ENCODE measurements around the gene ACOT11. TPM values are rescaled to one million over a fixed set of nuclear protein-coding genes. Genes with fewer than 3 reads are reported as not detected.

The ACOT11 gene
- total and polyA plus RNA-seq, 4 experiments from 2014 or later = 0.64 to 1.00 TPM; not detected in 2

- Mint-ChIP-seq H3K27me3 (peaks cover 11 to 12% of the 10 kb centered on the region in 2 donors), H3K9me3 (peaks cover 0 to 8% (median 0%) of the 10 kb centered on the region in 8 donors), H3K4me1 (no peaks in the 10 kb centered on the region), H3K27ac (no peak overlapping the region), H3K4me3 (no peak overlapping the region), H3K36me3 (no peaks in the 10 kb centered on the region)
- Histone ChIP-seq H3K9me3 (ENCODE audit: control insufficient read depth in 1 of 2, low read length in 2 of 2) (no peaks in the 10 kb centered on the region), H3K4me3 (ENCODE audit: low read length in 2 of 2) (no peak overlapping the region), H3K36me3 (ENCODE audit: insufficient read depth, low read length) (no peaks in the 10 kb centered on the region), H3K4me1 (ENCODE audit: insufficient read depth, low read length) (no peaks in the 10 kb centered on the region), H3K27ac (ENCODE audit: low read depth, low read length) (no peak overlapping the region), H3K27me3 (ENCODE audit: insufficient read depth, low read length) (no peaks in the 10 kb centered on the region)
- intact Hi-C loops (cut with micrococcal nuclease) = no loop called here
- POLR2A ChIA-PET (ENCODE audit: partially characterized antibody) = no interaction called here
- CTCF ChIA-PET (ENCODE audit: partially characterized antibody) = interaction anchor here (0.6 kb wide), 1 partner anchor 26 kb away, joined by 3 read pairs; no protein-coding TSS in a partner anchor
- no peak for DNase-seq
These were observed 101.9 kb downstream of the ACOT11 start for GRCh38 chr1:54649921-54650320.

GRCh38 chr1:54650417-54650816, 102.4 kb downstream of the ACOT11 start:
- Mint-ChIP-seq H3K4me1 (no peaks in the 10 kb centered on the region), H3K27me3 (peaks cover 11 to 12% of the 10 kb centered on the region in 2 donors), H3K9me3 (peaks cover 0 to 8% (median 0%) of the 10 kb centered on the region in 8 donors), H3K36me3 (no peaks in the 10 kb centered on the region), H3K4me3 (peak overlapping the region in 1 of 8 donors; percentile 16), H3K27ac (no peak overlapping the region)
- Histone ChIP-seq H3K4me1 (ENCODE audit: insufficient read depth, low read length) (no peaks in the 10 kb centered on the region), H3K27ac (ENCODE audit: low read depth, low read length) (no peak overlapping the region), H3K4me3 (ENCODE audit: low read length in 2 of 2) (no peak overlapping the region), H3K27me3 (ENCODE audit: insufficient read depth, low read length) (no peaks in the 10 kb centered on the region), H3K36me3 (ENCODE audit: insufficient read depth, low read length) (no peaks in the 10 kb centered on the region), H3K9me3 (ENCODE audit: control insufficient read depth in 1 of 2, low read length in 2 of 2) (no peaks in the 10 kb centered on the region)
- no peak for DNase-seq
- ChIA-PET POLR2A (ENCODE audit: partially characterized antibody) (no interaction called here), CTCF (ENCODE audit: partially characterized antibody) (no interaction called here)
- intact Hi-C loops (cut with micrococcal nuclease) = no loop called here

- Mint-ChIP-seq H3K4me1 (no peaks in the 10 kb centered on the region), H3K27ac (no peak overlapping the region), H3K9me3 (no peaks in the 10 kb centered on the region), H3K36me3 (no peaks in the 10 kb centered on the region), H3K27me3 (peaks cover 11 to 12% of the 10 kb centered on the region in 2 donors), H3K4me3 (no peak overlapping the region)
- Histone ChIP-seq H3K27ac (ENCODE audit: low read depth, low read length) (no peak overlapping the region), H3K36me3 (ENCODE audit: insufficient read depth, low read length) (no peaks in the 10 kb centered on the region), H3K4me1 (ENCODE audit: insufficient read depth, low read length) (no peaks in the 10 kb centered on the region), H3K4me3 (ENCODE audit: low read length in 2 of 2) (no peak overlapping the region), H3K27me3 (ENCODE audit: insufficient read depth, low read length) (no peaks in the 10 kb centered on the region), H3K9me3 (ENCODE audit: control insufficient read depth in 1 of 2, low read length in 2 of 2) (no peaks in the 10 kb centered on the region)
- intact Hi-C loops (cut with micrococcal nuclease) = no loop called here
- POLR2A ChIA-PET (ENCODE audit: partially characterized antibody) = no interaction called here
- CTCF ChIA-PET (ENCODE audit: partially characterized antibody) = no interaction called here
- DNase-seq = no peak
These were observed 103.6 kb downstream of the ACOT11 start for GRCh38 chr1:54651608-54652007.

GRCh38 chr1:54652168-54652567, 104.1 kb downstream of the ACOT11 start:
- intact Hi-C loops (cut with micrococcal nuclease) = no loop called here
- no peak overlapping the region for H3K4me3 ChIP-seq (ENCODE audit: low read length in 2 of 2)
- no peaks in the 10 kb centered on the region for H3K9me3 Mint-ChIP-seq
- H3K27me3 ChIP-seq (ENCODE audit: insufficient read depth, low read length) = no peaks in the 10 kb centered on the region
- H3K4me1 ChIP-seq (ENCODE audit: insufficient read depth, low read length) = no peaks in the 10 kb centered on the region
- no peaks in the 10 kb centered on the region for H3K4me1 Mint-ChIP-seq
- H3K27ac Mint-ChIP-seq = no peak overlapping the region
- ChIA-PET CTCF (ENCODE audit: partially characterized antibody) (no interaction called here), POLR2A (ENCODE audit: partially characterized antibody) (no interaction called here)
- H3K36me3 ChIP-seq (ENCODE audit: insufficient read depth, low read length) = no peaks in the 10 kb centered on the region
- H3K27ac ChIP-seq (ENCODE audit: low read depth, low read length) = no peak overlapping the region
- H3K36me3 Mint-ChIP-seq = no peaks in the 10 kb centered on the region
- no peak for DNase-seq
- peaks cover 8 to 12% of the 10 kb centered on the region in 2 donors for H3K27me3 Mint-ChIP-seq
- H3K9me3 ChIP-seq (ENCODE audit: control insufficient read depth in 1 of 2, low read length in 2 of 2) = no peaks in the 10 kb centered on the region
- no peak overlapping the region for H3K4me3 Mint-ChIP-seq

- ChIA-PET CTCF (ENCODE audit: partially characterized antibody) (no interaction called here), POLR2A (ENCODE audit: partially characterized antibody) (no interaction called here)
- H3K27me3 Mint-ChIP-seq = peaks cover 7 to 12% of the 10 kb centered on the region in 2 donors
- H3K9me3 ChIP-seq (ENCODE audit: control insufficient read depth in 1 of 2, low read length in 2 of 2) = no peaks in the 10 kb centered on the region
- H3K36me3 ChIP-seq (ENCODE audit: insufficient read depth, low read length) = no peaks in the 10 kb centered on the region
- H3K27ac ChIP-seq (ENCODE audit: low read depth, low read length) = no peak overlapping the region
- H3K4me1 ChIP-seq (ENCODE audit: insufficient read depth, low read length) = no peaks in the 10 kb centered on the region
- H3K9me3 Mint-ChIP-seq = peaks cover 0 to 6% (median 3%) of the 10 kb centered on the region in 8 donors
- H3K27ac Mint-ChIP-seq = no peak overlapping the region
- DNase-seq = no peak
- no peaks in the 10 kb centered on the region for H3K36me3 Mint-ChIP-seq
- no peak overlapping the region for H3K4me3 ChIP-seq (ENCODE audit: low read length in 2 of 2)
- intact Hi-C loops (cut with micrococcal nuclease) = no loop called here
- H3K4me1 Mint-ChIP-seq = no peaks in the 10 kb centered on the region
- no peak overlapping the region for H3K4me3 Mint-ChIP-seq
- no peaks in the 10 kb centered on the region for H3K27me3 ChIP-seq (ENCODE audit: insufficient read depth, low read length)
These were observed 105.0 kb downstream of the ACOT11 start for GRCh38 chr1:54653036-54653435.

GRCh38 chr1:54658164-54658913, 110.3 kb downstream of the ACOT11 start:
- Histone ChIP-seq H3K36me3 (ENCODE audit: insufficient read depth, low read length) (no peaks in the 10 kb centered on the region), H3K4me1 (ENCODE audit: insufficient read depth, low read length) (no peaks in the 10 kb centered on the region), H3K27ac (ENCODE audit: low read depth, low read length) (no peak overlapping the region), H3K27me3 (ENCODE audit: insufficient read depth, low read length) (no peaks in the 10 kb centered on the region), H3K4me3 (ENCODE audit: low read length in 2 of 2) (no peak overlapping the region), H3K9me3 (ENCODE audit: control insufficient read depth in 1 of 2, low read length in 2 of 2) (peaks cover 0 to 4% of the 10 kb centered on the region in 2 donors)
- H3K27me3 Mint-ChIP-seq = peaks cover 0 to 1% of the 10 kb centered on the region in 2 donors
- no peak for DNase-seq
- peaks cover 0 to 20% (median 8%) of the 10 kb centered on the region in 8 donors for H3K9me3 Mint-ChIP-seq
- peaks cover 0 to 5% of the 10 kb centered on the region in 2 donors for H3K36me3 Mint-ChIP-seq
- ChIA-PET CTCF (ENCODE audit: partially characterized antibody) (no interaction called here), POLR2A (ENCODE audit: partially characterized antibody) (no interaction called here)
- intact Hi-C loops (cut with micrococcal nuclease) = no loop called here
- no peak overlapping the region for H3K27ac Mint-ChIP-seq
- no peak overlapping the region for H3K4me3 Mint-ChIP-seq
- no peaks in the 10 kb centered on the region for H3K4me1 Mint-ChIP-seq

Measured in CD4-positive, alpha-beta memory T cell (primary cell).